ENCODE results near the gene ROBO2.

The ROBO2 gene

GRCh38 chr3:77420336-77420735 lies 380.4 kb downstream of the ROBO2 start:
- no peak for DNase-seq (ENCODE audit: low read depth)

GRCh38 chr3:77421916-77422315 lies 382.0 kb downstream of the ROBO2 start:
- DNase-seq (ENCODE audit: low read depth) = no peak

- no peak for DNase-seq (ENCODE audit: low read depth)
Observed at GRCh38 chr3:77426531-77426930, 386.6 kb downstream of the ROBO2 start.

GRCh38 chr3:77427528-77427927 lies 387.6 kb downstream of the ROBO2 start:
- no peak for DNase-seq (ENCODE audit: low read depth)

- DNase-seq (ENCODE audit: low read depth) = no peak
Observed at GRCh38 chr3:77436908-77437307, 397.0 kb downstream of the ROBO2 start.

GRCh38 chr3:77446084-77446483 lies 406.2 kb downstream of the ROBO2 start:
- no peak for DNase-seq (ENCODE audit: low read depth)

GRCh38 chr3:77446761-77447160 lies 406.9 kb downstream of the ROBO2 start:
- DNase-seq (ENCODE audit: low read depth) = no peak

- no peak for DNase-seq (ENCODE audit: low read depth)
Observed at GRCh38 chr3:77449459-77450350, 409.8 kb downstream of the ROBO2 start.

- DNase-seq (ENCODE audit: low read depth) = no peak
Observed at GRCh38 chr3:77456431-77456830, 416.5 kb downstream of the ROBO2 start.

GRCh38 chr3:77456906-77457305 lies 417.0 kb downstream of the ROBO2 start:
- DNase-seq (ENCODE audit: low read depth) = no peak

- peak; percentile 4 for DNase-seq (ENCODE audit: low read depth)
Observed at GRCh38 chr3:77459926-77460325, 420.0 kb downstream of the ROBO2 start.

GRCh38 chr3:77460326-77460725 lies 420.4 kb downstream of the ROBO2 start:
- peak; percentile 54 for DNase-seq (ENCODE audit: low read depth)

GRCh38 chr3:77462951-77463350 lies 423.1 kb downstream of the ROBO2 start:
- DNase-seq (ENCODE audit: low read depth) = no peak

GRCh38 chr3:77464111-77464688 lies 424.3 kb downstream of the ROBO2 start:
- peak; percentile 16 for DNase-seq (ENCODE audit: low read depth)

GRCh38 chr3:77466562-77467115 lies 426.7 kb downstream of the ROBO2 start:
- no peak for DNase-seq (ENCODE audit: low read depth)

GRCh38 chr3:77467702-77468625 lies 428.1 kb downstream of the ROBO2 start:
- DNase-seq (ENCODE audit: low read depth) = no peak

- no peak for DNase-seq (ENCODE audit: low read depth)
Observed at GRCh38 chr3:77468626-77469020, 428.7 kb downstream of the ROBO2 start.

- no peak for DNase-seq (ENCODE audit: low read depth)
Observed at GRCh38 chr3:77475507-77475906, 435.6 kb downstream of the ROBO2 start.

GRCh38 chr3:77479021-77479420 lies 439.1 kb downstream of the ROBO2 start:
- no peak for DNase-seq (ENCODE audit: low read depth)

- no peak for DNase-seq (ENCODE audit: low read depth)
Observed at GRCh38 chr3:77489216-77489615, 449.3 kb downstream of the ROBO2 start.

- no peak for DNase-seq (ENCODE audit: low read depth)
Observed at GRCh38 chr3:77491961-77492360, 452.1 kb downstream of the ROBO2 start.

- no peak for DNase-seq (ENCODE audit: low read depth)
Observed at GRCh38 chr3:77500721-77501120, 460.8 kb downstream of the ROBO2 start.

Data from iris pigment epithelial cell (primary cell).